Transverse colon (tissue), 4 donors: Measurements from ENCODE around the gene ITGB1. TPM values are rescaled to one million over a fixed set of nuclear protein-coding genes. Genes with fewer than 3 reads are reported as not detected.
A peak's percentile ranks its signal among the peaks of the same experiment; 100 is the strongest.

Experiments used
- DNase-seq: peaks from one replicate; pipeline ENCODE4 v3.0.0-alpha.2; 2019
- H3K27ac ChIP-seq, 4 donors: fragments of 200-600 bp; sonication (generic); 2 replicates each; pipeline ENCODE4 v1.5.1; 2016 to 2018; ENCODE audit warnings: inconsistent platforms in 4 of 4
- H3K27me3 ChIP-seq: fragments of 200-600 bp; sonication (generic); 2 replicates; pipeline ENCODE4 v1.5.1; 2017; ENCODE audit warnings: inconsistent platforms
- H3K36me3 ChIP-seq, 4 donors: fragments of 200-600 bp; sonication (generic); 2 replicates each; pipeline ENCODE4 v1.5.1; 2017 to 2019; ENCODE audit warnings: inconsistent platforms in 4 of 4
- H3K4me1 ChIP-seq, 4 donors: fragments of 200-600 bp; sonication (generic); 2 replicates each; pipeline ENCODE4 v1.5.1; 2017 to 2020; ENCODE audit warnings: inconsistent platforms in 4 of 4
- H3K4me3 ChIP-seq, 4 donors: fragments of 200-600 bp; sonication (generic); 1 replicate in 1 of 4; 2 replicates in 3 of 4; pipeline versions ENCODE4 v1.5.1 to v1.6.1; 2017 to 2019; ENCODE audit warnings: inconsistent platforms in 4 of 4
- H3K9me3 ChIP-seq, 2 donors: fragments of 200-600 bp; sonication (generic); 2 replicates each; pipeline ENCODE4 v1.5.1; 2017 to 2019; ENCODE audit warnings: inconsistent platforms in 2 of 2
- EP300 ChIP-seq: sonication (generic); formaldehyde crosslinking; IDR thresholded peaks from one replicate; pipeline ENCODE4 v1.6.1; 2017; ENCODE audit warnings: antibody characterized with exemption, low read depth
- POLR2A ChIP-seq: fragments of 450-650 bp; IDR thresholded peaks from one replicate; pipeline ENCODE4 v1.6.1; 2016; ENCODE audit warnings: antibody characterized with exemption, mild to moderate bottlenecking, moderate library complexity
- POLR2AphosphoS5 ChIP-seq, 3 donors: sonication (generic); formaldehyde crosslinking; IDR thresholded peaks; one replicate each; pipeline ENCODE4 v1.6.1; 2016; ENCODE audit warnings: antibody characterized with exemption in 3 of 3
- WGBS, 2 donors: methylation state at CpG; one replicate each; pipeline ENCODE4 v1.1.5; 2018; ENCODE audit warnings: low coverage in 1 of 2; 5-methylcytosine and 5-hydroxymethylcytosine counted together
- in situ Hi-C, 4 donors: fragments of 200-750 bp; cut with MboI; loops; one replicate each; pipeline versions ENCODE4 v1.15.0 to v1.15.1; 2017; ENCODE audit warnings: low sequenced_read_pairs in 3 of 4, low pct_ligation_motif_present in 1 of 4, low pct_unique_long_range_greater_than_20kb in 1 of 4
- intact Hi-C: fragments of 100-400 bp; cut with DNase I; formaldehyde crosslinking; loops from one replicate; pipeline ENCODE4 v1.15.1; 2023; ENCODE audit warnings: low total_unique reads
- total RNA-seq, 4 donors: library from RNA; depleted of rRNA; stranded (reverse); fragments of >200 nt; gene quantifications; one replicate each; pipeline ENCODE4 v1.1.0, GENCODE V29; 2016
- TF ChIP-seq, protein P1 (sequence below), 5 experiments: fragments of 200-600 bp in 3 of 5; fragments of 450-650 bp in 2 of 5; sonication (generic) in 3 of 5; IDR thresholded peaks; 1 replicate in 2 of 5; 2 replicates in 3 of 5; pipeline ENCODE4 v1.5.1; 2016 to 2017; ENCODE audit warnings: antibody characterized with exemption in 5 of 5, inconsistent platforms in 3 of 5, mild to moderate bottlenecking in 2 of 5, moderate library complexity in 1 of 5

The ITGB1 gene
- total RNA-seq = 100 to 1,000 TPM; 135 to 362 (median 252) TPM

DNA sequence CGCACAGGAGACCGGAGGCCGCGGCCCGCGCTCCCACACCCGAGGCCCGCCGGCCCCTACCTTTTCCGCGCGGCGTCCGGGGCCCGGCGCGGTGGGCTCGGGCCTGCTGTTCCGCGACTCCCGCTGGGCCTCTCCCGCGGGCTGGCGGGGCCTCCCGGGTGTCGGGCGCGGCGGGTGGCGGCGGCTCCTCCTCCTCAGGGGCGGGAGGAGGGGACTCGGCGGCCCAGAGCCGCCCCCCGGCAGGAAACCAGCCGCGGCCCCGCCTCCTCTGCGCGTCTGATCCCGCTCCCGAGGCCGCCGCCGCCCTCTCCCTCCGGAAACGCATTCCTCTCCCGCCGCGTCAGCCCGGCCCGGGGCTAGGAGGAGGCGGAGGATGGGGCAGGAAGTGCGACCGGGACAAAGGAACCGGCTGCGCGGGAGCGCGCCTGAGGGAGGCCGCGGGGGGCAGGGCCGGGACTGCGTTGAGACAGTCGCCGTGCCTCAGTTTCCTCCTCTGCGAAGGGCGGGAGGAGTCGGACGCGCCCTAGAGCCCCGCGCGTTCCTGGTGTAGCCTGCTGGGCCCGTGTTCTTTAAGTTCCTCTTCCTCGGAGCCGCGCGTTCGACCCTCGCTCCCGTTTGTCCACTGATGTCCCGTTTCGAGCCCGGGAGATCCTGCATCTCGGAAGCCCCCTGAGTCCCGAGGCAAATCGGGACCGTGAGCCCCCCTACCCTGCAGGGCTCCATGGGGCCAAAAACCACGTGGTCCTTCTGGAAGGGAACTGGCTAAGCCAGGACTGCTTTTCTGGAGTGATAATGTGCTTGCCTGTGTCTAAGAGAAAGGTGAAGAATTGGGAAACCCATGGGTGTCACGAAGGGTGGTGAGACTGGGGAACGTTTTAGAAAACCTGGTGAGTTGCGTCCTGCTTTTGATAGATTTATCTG is at the start of gene ITGB1:
TSS of gene ITGB1 (minus strand) at position 146 of the 921 bp plus-strand sequence. CDS start 22,672 bp downstream, outside the sequence.
- in situ Hi-C loops = no loop called here
- peak; percentile 97 for DNase-seq
- H3K36me3 ChIP-seq = no peaks in the 10 kb centered on the region
- peak within 1 kb of the TSS; percentile 84 to 100 (median 91) for H3K4me3 ChIP-seq
- no peaks in the 10 kb centered on the region for H3K27me3 ChIP-seq
- intact Hi-C loops = loop anchor here (10.0 kb wide), 1 partner anchor 46 kb away; no protein-coding TSS in a partner anchor
- TF ChIP-seq POLR2A = peak; percentile 99
- TF ChIP-seq POLR2AphosphoS5 (IDR thresholded peaks at IDR 0.05) = peak; percentile 98 to 99 (median 99)
- no peak for TF ChIP-seq EP300
- TF ChIP-seq, protein P1, sequence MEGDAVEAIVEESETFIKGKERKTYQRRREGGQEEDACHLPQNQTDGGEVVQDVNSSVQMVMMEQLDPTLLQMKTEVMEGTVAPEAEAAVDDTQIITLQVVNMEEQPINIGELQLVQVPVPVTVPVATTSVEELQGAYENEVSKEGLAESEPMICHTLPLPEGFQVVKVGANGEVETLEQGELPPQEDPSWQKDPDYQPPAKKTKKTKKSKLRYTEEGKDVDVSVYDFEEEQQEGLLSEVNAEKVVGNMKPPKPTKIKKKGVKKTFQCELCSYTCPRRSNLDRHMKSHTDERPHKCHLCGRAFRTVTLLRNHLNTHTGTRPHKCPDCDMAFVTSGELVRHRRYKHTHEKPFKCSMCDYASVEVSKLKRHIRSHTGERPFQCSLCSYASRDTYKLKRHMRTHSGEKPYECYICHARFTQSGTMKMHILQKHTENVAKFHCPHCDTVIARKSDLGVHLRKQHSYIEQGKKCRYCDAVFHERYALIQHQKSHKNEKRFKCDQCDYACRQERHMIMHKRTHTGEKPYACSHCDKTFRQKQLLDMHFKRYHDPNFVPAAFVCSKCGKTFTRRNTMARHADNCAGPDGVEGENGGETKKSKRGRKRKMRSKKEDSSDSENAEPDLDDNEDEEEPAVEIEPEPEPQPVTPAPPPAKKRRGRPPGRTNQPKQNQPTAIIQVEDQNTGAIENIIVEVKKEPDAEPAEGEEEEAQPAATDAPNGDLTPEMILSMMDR (IDR thresholded peaks at IDR 0.05) = no peak
- H3K9me3 ChIP-seq = no peaks in the 10 kb centered on the region
- WGBS, 2 donors = 0 to 1% methylated on average over 3 to 54 of the region's 94 CpGs
- H3K4me1 ChIP-seq = peaks cover 5 to 66% (median 52%) of the 10 kb centered on the region in 4 donors
- H3K27ac ChIP-seq = peak within 1 kb of the TSS; percentile 96 to 99 (median 98)

DNA sequence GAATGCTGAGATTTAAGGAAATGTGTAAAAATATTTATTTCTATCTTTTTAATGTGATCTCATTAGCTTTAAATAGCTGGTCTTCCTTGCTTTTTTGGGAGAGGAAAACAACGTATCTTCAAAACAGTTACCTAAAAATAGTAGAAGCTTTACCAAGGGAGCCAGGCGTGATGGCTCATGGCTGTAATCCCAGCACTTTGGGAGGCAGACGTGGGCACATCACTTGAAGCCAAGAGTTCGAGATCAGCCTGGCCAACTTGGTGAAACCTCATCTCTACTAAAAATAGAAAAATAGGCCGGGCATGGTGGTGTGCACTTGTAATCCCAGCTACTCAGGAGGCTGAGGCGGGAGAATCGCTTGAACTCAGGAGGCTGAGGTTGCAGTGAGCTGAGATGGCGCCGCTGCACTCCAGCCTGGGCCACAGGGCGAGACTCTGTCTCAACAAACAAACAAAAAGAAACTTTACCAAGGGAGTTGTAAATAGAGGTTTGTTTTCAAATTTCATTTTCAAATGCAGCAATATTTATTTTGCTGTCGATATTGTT is 48.4 kb upstream of the ITGB1 start:
- Histone ChIP-seq H3K27ac (peak overlapping the region; percentile 78 to 90 (median 85)), H3K36me3 (no peaks in the 10 kb centered on the region), H3K4me1 (peaks cover 4 to 33% (median 15%) of the 10 kb centered on the region in 4 donors), H3K4me3 (no peak overlapping the region), H3K27me3 (no peaks in the 10 kb centered on the region), H3K9me3 (no peaks in the 10 kb centered on the region)
- no peak for DNase-seq
- intact Hi-C loops = loop anchor here (10.0 kb wide), 1 partner anchor 52 kb away; the partner anchor contains the start of gene ITGB1
- TF ChIP-seq POLR2AphosphoS5 (IDR thresholded peaks at IDR 0.05) = no peak
- TF ChIP-seq, protein P1 (IDR thresholded peaks at IDR 0.05) = no peak
- no peak for TF ChIP-seq EP300
- TF ChIP-seq POLR2A = no peak
- in situ Hi-C loops = loop anchor here in 2 of 4 donors (5.0 to 10.0 kb wide), 3 partner anchors 62 to 214 kb away; no protein-coding TSS in a partner anchor
- WGBS, 2 donors = 74 to 82% methylated on average over 8 to 11 of the region's 11 CpGs

DNA sequence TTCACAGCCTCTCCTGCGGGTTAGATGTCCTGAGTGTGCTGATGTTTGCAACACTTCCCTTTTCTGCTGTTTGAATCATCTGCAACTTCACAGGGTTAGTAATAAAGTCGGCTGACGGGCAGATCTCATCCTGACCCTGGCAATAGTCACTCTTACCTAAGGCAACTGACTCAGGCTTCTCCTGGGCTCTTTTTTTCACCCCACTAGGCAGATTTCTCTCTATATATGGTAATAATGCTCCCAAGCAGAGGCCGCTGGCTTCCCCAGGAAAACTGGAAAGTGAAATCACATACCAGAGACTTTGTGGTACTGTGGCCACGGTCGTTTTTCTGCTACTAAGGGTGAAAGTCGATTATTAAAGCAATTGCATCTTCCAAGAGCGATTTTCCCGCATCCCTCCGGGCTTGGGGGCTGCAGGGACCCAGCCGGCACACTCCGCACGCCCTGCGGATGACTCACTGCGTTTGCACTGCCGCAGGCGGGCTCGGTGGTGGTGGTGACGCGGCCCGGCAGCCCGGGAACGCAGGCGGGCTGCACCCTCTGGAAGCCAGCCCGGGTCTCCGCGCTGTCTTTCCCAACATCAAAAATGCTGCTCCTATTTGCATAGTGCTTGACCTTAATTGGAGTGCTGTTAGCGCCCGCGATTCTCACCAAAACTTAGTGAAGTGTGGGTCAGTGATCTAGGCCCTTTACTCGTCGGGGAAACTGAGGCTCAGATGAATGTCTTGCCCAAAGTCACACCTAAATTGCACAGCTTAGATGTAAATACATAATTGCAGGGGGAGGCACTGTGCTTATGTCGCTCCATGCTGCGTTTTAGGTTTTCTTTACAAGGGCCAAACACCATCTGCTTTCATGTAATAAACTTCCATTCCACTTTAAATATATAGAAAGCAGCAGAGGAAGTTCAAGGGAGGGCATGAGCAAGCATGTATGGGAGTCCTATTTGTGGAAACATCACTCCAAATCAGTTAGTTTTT is 47.6 kb upstream of the ITGB1 start:
- in situ Hi-C loops (loop anchor here in 2 of 4 donors (5.0 to 10.0 kb wide), 3 partner anchors 61 to 213 kb away; no protein-coding TSS in a partner anchor), intact Hi-C loops (loop anchor here (10.0 kb wide), 1 partner anchor 51 kb away; the partner anchor contains the start of gene ITGB1)
- TF ChIP-seq, protein P1 (IDR thresholded peaks at IDR 0.05) = no peak
- TF ChIP-seq POLR2A (peak; percentile 70), POLR2AphosphoS5 (IDR thresholded peaks at IDR 0.05) (peak; percentile 51 to 89 (median 84)), EP300 (no peak)
- Histone ChIP-seq H3K9me3 (no peaks in the 10 kb centered on the region), H3K4me1 (peaks cover 4 to 32% (median 15%) of the 10 kb centered on the region in 4 donors), H3K27ac (peak overlapping the region; percentile 78 to 90 (median 85)), H3K36me3 (no peaks in the 10 kb centered on the region), H3K27me3 (no peaks in the 10 kb centered on the region), H3K4me3 (peak overlapping the region; percentile 20 to 50 (median 41))
- WGBS, 2 donors = 4 to 23% methylated on average over 7 to 34 of the region's 34 CpGs
- peak; percentile 82 for DNase-seq
